Measurements from ENCODE around the gene AKAP14.
"Not testable (repeated sequence)": the region's sequence is repeated elsewhere in the genome, so short reads cannot be mapped to it uniquely, and the experiment has no call there.

Gene AKAP14

DNA sequence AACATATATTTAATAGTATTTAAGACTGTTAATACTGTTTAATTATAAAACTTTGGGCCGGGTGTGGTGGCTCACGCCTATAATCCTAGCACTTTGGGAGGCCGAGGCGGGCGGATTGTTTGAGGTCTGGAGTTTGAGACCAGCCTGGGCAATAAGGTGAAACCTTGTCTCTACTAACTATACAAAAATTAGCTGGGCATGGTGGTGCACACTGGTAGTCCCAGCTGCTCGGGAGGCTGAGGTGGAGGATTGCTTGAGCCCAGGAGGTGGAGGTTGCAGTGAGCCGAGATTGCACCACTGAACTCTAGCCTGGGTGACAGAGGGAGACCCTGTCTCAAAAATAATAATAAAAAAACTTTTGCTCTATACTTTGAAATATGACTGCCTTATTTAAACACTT is 26.7 kb downstream of the AKAP14 start:
- not testable (repeated sequence) for DNase-seq

GRCh38 chrX:119935215-119935874 is 39.7 kb downstream of the AKAP14 start:
- no peak for DNase-seq

- no peak for DNase-seq
Observed at GRCh38 chrX:119941336-119941735, 45.6 kb downstream of the AKAP14 start.

GRCh38 chrX:119942173-119942819 is 46.6 kb downstream of the AKAP14 start:
- no peak for DNase-seq

- no peak for DNase-seq
Observed at GRCh38 chrX:119942831-119943184, 47.1 kb downstream of the AKAP14 start.

DNA sequence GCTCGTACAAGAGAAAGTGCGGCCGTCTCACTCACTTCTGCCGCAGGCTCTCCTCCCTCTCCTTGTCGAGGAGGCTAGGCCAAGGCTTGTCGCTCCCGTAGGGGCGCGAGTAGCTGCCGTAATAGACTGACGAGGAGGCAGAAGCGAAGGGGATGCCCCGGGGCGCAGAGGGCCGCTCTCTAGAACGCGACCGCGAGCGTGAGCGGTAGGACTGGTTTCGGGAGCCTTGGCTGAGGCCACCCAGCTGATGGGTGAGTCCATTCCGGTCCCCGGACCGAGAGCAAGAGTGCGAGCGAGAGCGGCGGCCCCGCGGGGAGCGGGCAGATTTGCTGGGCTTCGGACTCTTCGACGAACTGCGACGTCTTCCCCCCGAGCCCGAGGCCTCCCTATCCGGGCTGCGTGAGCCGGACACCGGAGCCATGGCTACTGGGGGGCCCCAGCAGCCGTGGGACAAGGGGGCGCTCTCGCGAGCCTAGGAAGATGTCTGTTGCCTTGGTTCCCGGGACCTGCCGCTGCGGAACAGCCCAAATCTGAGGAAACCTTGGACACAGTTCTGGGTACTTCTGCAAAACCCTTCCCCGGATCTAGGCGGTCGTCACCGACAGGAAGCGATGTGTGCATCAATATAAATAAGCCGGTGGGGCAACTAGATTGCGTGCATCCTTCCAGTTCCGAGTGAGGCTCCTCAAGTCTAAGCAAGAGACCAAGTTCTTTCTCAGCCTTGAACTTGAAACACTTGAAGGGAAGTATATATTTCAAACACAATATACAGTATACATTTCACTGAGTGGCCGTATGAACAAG is 47.7 kb downstream of the AKAP14 start, which contains the start of gene NKAP:
Gene NKAP (minus strand): TSS at position 567 of the 804 bp plus-strand sequence. CDS start 146 bp downstream, at position 421.
- DNase-seq = peak; percentile 92

DNA sequence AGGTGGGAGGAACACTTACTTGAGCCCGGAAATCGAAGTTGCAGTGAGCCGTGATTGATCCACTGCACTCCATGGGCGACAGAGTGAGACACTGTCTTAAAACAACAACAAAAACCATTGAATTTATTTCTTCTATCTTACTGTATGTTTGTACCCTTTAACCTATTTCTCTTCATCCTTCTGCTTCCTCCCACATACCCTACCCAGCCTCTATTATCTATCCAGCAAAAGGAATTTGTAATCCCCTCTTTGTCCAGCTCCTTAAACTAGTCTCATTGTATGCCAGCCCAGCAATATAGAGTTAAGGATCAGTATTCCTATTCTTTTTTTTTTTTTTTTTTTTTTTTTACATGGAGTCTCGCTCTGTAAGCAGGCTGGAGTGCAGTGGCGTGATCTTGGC is 49.8 kb downstream of the AKAP14 start:
- DNase-seq = no peak

DNA sequence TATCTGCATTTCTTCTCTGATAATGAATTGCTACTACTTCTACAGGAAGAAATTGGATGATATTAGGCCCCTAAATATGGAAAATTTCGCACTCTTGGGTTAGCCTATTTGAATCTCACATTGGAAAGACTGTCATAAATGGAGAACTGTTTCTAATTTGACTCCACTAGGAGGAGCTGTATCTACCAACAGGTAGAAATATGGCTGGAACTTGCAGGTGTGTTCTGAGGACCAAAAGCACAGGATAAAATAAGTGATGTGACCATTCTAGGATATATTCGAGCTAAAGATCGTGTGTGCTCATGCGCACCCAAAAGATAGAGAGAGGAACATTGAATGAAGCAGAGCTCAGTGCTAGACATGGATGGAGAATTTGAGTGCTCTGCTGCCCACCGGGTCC is 52.7 kb downstream of the AKAP14 start:
- no peak for DNase-seq

DNA sequence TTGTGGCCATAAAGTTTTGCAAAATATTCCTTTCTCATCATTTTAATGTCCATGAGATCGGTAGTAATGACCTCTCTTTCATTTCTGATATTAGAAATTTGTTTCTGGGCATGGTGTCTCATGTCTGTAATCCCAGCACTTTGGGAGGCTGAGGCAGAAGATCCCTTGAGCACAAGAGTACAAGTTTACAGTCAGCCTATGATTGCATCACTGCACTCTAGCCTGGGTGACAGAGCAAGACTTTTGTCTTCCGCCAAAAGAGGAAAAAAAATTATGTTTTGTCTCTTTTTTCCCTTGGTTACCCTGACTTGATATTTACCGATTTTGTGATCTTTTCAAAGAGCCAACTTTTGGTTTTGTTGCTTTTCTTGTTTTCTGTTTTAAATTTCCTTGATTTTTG is 58.7 kb downstream of the AKAP14 start:
- DNase-seq = no peak

- not testable (repeated sequence) for DNase-seq
Observed at GRCh38 chrX:119955807-119956570, 60.3 kb downstream of the AKAP14 start.

DNA sequence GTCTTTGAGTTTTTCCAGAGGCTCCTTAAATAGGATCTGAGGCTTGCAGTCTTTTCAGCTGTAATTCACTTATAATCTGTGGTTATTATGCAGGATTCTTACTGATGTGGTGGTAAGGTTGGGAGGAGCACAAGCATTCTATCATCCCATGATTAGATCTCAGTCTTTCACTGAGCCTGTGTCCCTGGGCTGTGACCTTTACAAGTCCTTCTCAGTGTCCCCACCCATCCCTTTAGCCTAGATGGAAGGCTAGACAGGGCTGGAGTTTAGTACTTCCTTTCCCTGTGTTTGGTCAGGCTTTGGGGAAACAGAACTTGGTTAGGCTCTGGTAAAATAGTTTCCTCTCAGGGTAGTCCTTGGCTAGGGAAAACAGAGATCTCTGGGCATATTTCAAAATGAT is 64.9 kb downstream of the AKAP14 start:
- DNase-seq = no peak

GRCh38 chrX:119966837-119967236 is 71.1 kb downstream of the AKAP14 start:
- DNase-seq = not testable (repeated sequence)

Data from fibroblast of skin of back (primary cell).